ENCODE measurements around the gene SH3RF2.
"Not testable (repeated sequence)": the region's sequence is repeated elsewhere in the genome, so short reads cannot be mapped to it uniquely, and the experiment has no call there.

SH3RF2 gene

DNA sequence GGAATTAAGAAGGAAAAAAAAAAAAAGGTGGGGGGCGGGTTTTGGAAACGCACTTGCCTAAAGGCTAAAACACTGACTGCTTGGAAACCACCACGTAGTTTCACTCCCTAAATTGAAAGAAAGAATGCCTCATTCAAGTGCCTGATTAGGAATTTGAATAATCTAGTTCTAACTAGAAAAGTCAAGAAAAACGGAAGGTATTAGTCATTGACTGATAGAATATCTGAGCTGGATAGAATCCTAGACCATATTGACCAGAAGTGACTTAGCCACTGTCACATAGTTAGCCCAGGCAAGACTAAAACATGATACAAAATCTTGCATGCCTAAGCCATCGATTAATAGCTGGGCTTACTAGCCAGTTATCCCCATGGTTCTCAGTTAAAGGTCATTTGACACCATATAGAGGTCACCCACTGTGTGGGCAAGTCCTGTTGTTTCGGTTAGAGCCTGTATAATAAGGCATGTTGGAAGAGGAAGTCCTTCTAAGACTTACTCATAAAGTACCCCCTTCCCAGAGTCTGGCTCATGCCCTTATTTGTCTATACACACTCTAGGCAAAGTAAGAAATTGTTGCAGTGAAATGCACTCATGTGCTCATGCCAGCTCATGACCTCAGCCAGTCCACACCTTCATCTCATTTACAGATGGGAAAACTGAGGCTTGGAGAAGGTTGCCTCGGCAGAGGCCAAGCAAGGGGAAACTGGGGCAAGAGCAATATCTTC, 40.2 kb downstream of the SH3RF2 start:
- DNase-seq (ENCODE audit: low read depth in 1 of 2, low spot score in 1 of 2), result no peak

DNA sequence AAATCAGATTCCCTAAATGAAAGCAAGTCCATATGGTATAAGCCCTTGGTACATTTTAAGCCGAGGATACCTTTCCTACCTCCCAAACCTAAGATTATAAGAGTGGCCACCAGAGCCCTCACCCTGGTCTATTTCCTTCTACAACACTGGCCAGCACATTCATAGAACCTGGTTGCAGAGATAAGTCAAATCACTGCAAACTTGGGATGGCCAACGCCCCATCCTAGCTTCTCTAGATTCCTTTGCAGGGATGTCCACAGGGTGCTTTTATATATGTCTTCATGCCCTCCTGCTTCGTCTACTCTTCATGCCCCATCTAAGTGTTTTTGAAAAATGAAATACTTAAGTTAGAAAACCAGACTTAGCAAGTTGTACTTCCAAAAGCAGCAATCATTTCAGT, 41.8 kb downstream of the SH3RF2 start:
- no peak for DNase-seq (ENCODE audit: low read depth in 1 of 2, low spot score in 1 of 2)

DNA sequence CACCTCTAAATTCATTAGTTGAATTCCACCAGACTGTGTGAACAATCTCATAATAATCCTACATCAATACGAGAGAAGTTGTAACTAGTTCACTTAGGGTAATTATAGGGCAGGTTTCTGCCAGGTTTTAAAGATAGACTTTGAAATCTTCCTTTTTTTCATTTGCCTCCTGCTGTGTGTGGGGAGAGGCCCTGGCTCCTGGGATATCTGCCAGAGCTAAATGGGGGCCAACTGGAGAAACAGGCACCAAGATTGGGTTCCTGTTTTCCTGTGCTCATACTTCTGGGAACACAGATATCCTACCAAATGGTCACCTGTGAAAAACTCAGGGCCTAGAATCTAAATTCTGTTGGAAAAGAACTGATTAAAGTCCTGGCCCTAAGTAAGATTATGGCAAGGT, 42.3 kb downstream of the SH3RF2 start:
- DNase-seq (ENCODE audit: low read depth in 1 of 2, low spot score in 1 of 2), result no peak

GRCh38 chr5:145979270-145980223, 43.2 kb downstream of the SH3RF2 start:
- no peak for DNase-seq (ENCODE audit: low read depth in 1 of 2, low spot score in 1 of 2)

GRCh38 chr5:145980259-145980658, 43.9 kb downstream of the SH3RF2 start:
- DNase-seq (ENCODE audit: low read depth in 1 of 2, low spot score in 1 of 2), result no peak

DNA sequence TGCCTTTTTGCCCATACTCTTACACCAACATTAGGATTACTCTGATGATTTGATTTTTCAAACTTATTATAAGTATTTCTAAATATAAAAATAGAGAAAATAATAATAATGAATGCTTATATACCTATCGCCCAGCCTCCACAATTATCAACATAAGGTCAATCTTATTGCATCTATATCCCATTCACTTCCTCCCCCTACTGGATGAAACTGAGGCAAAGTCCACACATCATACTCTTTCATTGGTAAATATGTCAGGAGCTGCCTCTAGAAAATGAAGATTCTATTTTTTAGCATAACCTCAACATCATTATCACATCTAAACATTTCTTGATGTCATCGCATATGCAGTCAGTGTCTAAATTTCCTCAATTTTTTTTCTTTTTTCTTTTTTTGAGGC, 44.3 kb downstream of the SH3RF2 start:
- DNase-seq (ENCODE audit: low read depth in 1 of 2, low spot score in 1 of 2), result no peak

- DNase-seq (ENCODE audit: low read depth in 1 of 2, low spot score in 1 of 2), result no peak
Measured at GRCh38 chr5:145981589-145982571, 45.5 kb downstream of the SH3RF2 start.

GRCh38 chr5:145982572-145983318, 46.4 kb downstream of the SH3RF2 start:
- DNase-seq (ENCODE audit: low read depth in 1 of 2, low spot score in 1 of 2), result no peak

DNA sequence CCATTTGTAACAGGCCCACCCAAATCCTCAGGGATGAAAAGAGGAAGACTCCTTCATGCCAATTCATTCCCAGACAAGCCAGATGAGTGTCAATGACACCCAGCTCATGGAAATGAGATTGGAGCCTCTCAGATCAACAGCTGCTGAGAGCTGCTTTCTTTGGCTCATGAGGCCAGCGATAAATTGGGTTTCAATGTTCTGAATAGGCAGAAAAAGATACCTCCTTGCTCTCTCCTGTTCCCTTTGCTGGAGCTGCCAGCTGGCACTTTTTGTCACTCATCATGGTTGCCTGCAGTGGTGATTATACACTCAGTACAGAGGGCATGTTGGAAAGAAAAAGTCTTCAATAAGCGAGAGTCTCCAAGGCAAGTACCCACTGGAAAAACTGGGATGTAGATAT, 47.1 kb downstream of the SH3RF2 start:
- no peak for DNase-seq (ENCODE audit: low read depth in 1 of 2, low spot score in 1 of 2)

DNA sequence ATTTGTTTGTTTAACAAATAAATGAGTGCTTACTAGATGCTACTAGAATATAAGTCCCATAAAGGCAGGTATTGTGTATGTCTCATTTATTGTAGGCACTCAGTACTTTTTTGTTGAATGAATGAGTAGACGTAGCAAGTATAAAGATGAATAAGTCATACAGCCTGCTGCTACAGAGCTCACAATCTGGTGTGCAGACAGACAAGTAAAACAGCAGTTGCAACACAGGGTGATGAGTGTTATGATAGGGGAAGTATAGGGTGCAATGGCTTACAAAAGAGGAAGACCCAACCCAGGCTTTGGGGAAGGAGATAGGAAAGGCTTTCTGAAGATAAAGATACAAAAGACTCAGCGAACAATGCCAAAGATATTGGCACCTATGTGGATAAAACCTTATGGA, 47.7 kb downstream of the SH3RF2 start:
- DNase-seq (ENCODE audit: low read depth in 1 of 2, low spot score in 1 of 2), result no peak

GRCh38 chr5:145987856-145988255, 51.5 kb downstream of the SH3RF2 start:
- DNase-seq (ENCODE audit: low read depth in 1 of 2, low spot score in 1 of 2), result no peak

- DNase-seq (ENCODE audit: low read depth in 1 of 2, low spot score in 1 of 2), result no peak
Measured at GRCh38 chr5:145988993-145989392, 52.6 kb downstream of the SH3RF2 start.

DNA sequence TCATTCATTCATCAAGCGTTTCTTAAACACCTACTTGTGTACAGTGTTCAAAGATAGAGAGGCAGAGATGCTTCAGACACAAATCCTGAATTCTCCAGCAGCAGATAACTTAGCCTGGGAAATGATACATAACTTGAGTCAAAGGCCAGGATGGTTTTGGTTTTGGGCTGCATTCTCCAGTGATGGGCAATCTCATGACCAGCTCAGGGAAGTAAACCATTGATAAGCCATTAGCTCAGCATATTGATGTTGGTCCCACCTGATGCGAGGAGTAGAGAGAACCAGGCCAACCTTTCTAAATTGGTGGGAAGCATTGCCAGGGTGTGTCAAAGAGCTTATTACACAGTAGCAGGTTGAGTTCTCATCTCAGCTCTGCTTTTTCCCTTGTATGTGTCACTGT, 53.0 kb downstream of the SH3RF2 start:
- no peak for DNase-seq (ENCODE audit: low read depth in 1 of 2, low spot score in 1 of 2)

- no peak for DNase-seq (ENCODE audit: low read depth in 1 of 2, low spot score in 1 of 2)
Measured at GRCh38 chr5:145990170-145990569, 53.8 kb downstream of the SH3RF2 start.

DNA sequence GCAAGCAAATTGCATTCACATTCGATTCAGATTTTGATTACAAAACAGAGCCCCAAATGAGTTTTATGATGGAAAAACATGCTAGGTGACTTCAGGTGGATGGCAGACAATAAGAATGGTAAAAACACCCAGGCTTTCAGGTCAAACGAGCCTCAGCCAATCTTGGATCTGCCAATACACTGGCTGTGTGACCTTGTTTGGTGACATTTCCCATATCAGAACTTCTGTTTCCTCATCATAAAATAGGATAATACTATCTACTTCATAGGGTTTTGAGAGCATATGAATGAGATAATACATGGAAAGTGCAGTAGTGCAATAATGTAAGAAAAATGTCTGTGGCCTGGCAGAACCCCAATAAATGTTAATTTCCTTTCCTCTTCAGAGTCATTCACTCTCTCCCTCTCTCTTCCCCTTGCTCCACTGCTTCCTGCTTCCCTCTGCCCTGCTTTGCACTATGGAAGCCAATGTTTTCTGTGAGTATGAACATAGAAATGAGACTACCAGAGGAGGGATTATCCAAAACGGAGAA, 54.7 kb downstream of the SH3RF2 start:
- DNase-seq (ENCODE audit: low read depth in 1 of 2, low spot score in 1 of 2), result no peak

GRCh38 chr5:145993538-145993937, 57.2 kb downstream of the SH3RF2 start:
- not testable (repeated sequence) for DNase-seq (ENCODE audit: low read depth in 1 of 2, low spot score in 1 of 2)

- no peak for DNase-seq (ENCODE audit: low read depth in 1 of 2, low spot score in 1 of 2)
Measured at GRCh38 chr5:145996135-145996534, 59.8 kb downstream of the SH3RF2 start.

- DNase-seq (ENCODE audit: low read depth in 1 of 2, low spot score in 1 of 2), result no peak
Measured at GRCh38 chr5:145999208-145999607, 62.8 kb downstream of the SH3RF2 start.

GRCh38 chr5:146000072-146000471, 63.7 kb downstream of the SH3RF2 start:
- no peak for DNase-seq (ENCODE audit: low read depth in 1 of 2, low spot score in 1 of 2)

GRCh38 chr5:146001544-146002190, 65.3 kb downstream of the SH3RF2 start:
- no peak for DNase-seq (ENCODE audit: low read depth in 1 of 2, low spot score in 1 of 2)

Data from activated T-helper 1 cell treated with anti-CD3 and anti-CD28 coated beads, Interleukin-2, amount 50 U/mL, for 16 hours (primary cell).